ENCODE results near the gene CD74. TPM values are rescaled to one million over a fixed set of nuclear protein-coding genes. Genes with fewer than 3 reads are reported as not detected.

CD74 gene
- total and polyA plus RNA-seq, 4 donors: 176 to 327 (median 257) TPM

GRCh38 chr5:150394912-150395687 is 17.6 kb downstream of the CD74 start:
- no peak overlapping the region for H3K4me3 ChIP-seq (ENCODE audit: low read depth in 1 of 3, low read length in 3 of 3)
- no peaks in the 10 kb centered on the region for H3K4me1 ChIP-seq (ENCODE audit: control insufficient read depth in 4 of 4, insufficient read depth in 4 of 4, low read length in 3 of 4)
- WGBS: 90% methylated on average over 13 of the region's 13 CpGs
- H3K9ac ChIP-seq (ENCODE audit: low read depth in 1 of 2, low read length in 2 of 2): no peak overlapping the region
- no peak overlapping the region for H3K27ac ChIP-seq (ENCODE audit: low read depth in 1 of 2, low read length in 2 of 2)
- no peaks in the 10 kb centered on the region for H3K27me3 ChIP-seq (ENCODE audit: control insufficient read depth in 4 of 4, insufficient read depth in 4 of 4, low read length in 3 of 4)
- H3K36me3 ChIP-seq (ENCODE audit: control insufficient read depth in 4 of 4, insufficient read depth in 3 of 4, low read depth in 1 of 4, low read length in 3 of 4): peaks cover 15 to 66% (median 32%) of the 10 kb centered on the region in 4 donors
- H3K9me3 ChIP-seq (ENCODE audit: control insufficient read depth in 4 of 4, low read length in 3 of 4): no peaks in the 10 kb centered on the region
- DNase-seq (ENCODE audit: low spot score): no peak
- TF ChIP-seq RAD21 (IDR thresholded peaks at IDR 0.05) (peak in 1 of 2 donors; percentile 32), ZBTB33 (IDR thresholded peaks at IDR 0.05) (no peak), YY1 (IDR thresholded peaks at IDR 0.05) (no peak)

- Histone ChIP-seq H3K27ac (ENCODE audit: low read depth in 1 of 2, low read length in 2 of 2) (no peak overlapping the region), H3K4me1 (ENCODE audit: control insufficient read depth in 4 of 4, insufficient read depth in 4 of 4, low read length in 3 of 4) (no peaks in the 10 kb centered on the region), H3K9ac (ENCODE audit: low read depth in 1 of 2, low read length in 2 of 2) (no peak overlapping the region), H3K9me3 (ENCODE audit: control insufficient read depth in 4 of 4, low read length in 3 of 4) (no peaks in the 10 kb centered on the region), H3K36me3 (ENCODE audit: control insufficient read depth in 4 of 4, insufficient read depth in 3 of 4, low read depth in 1 of 4, low read length in 3 of 4) (peaks cover 15 to 70% (median 33%) of the 10 kb centered on the region in 4 donors), H3K27me3 (ENCODE audit: control insufficient read depth in 4 of 4, insufficient read depth in 4 of 4, low read length in 3 of 4) (no peaks in the 10 kb centered on the region), H3K4me3 (ENCODE audit: low read depth in 1 of 3, low read length in 3 of 3) (no peak overlapping the region)
- TF ChIP-seq RXRA (IDR thresholded peaks at IDR 0.05) (no peak), JUND (IDR thresholded peaks at IDR 0.05) (no peak), FOXA1 (IDR thresholded peaks at IDR 0.05) (no peak), YY1 (IDR thresholded peaks at IDR 0.05) (no peak), ATF3 (IDR thresholded peaks at IDR 0.05) (no peak)
- WGBS: 89% methylated on average over 3 of the region's 3 CpGs
- no peak for DNase-seq (ENCODE audit: low spot score)
These were observed 18.6 kb downstream of the CD74 start for GRCh38 chr5:150394131-150394530.

GRCh38 chr5:150393096-150393645 is 19.5 kb downstream of the CD74 start:
- DNase-seq (ENCODE audit: low spot score): no peak
- H3K4me1 ChIP-seq (ENCODE audit: control insufficient read depth in 4 of 4, insufficient read depth in 4 of 4, low read length in 3 of 4): no peaks in the 10 kb centered on the region
- WGBS: 94% methylated on average over 3 of the region's 3 CpGs
- H3K27ac ChIP-seq (ENCODE audit: low read depth in 1 of 2, low read length in 2 of 2): no peak overlapping the region
- no peak overlapping the region for H3K4me3 ChIP-seq (ENCODE audit: low read depth in 1 of 3, low read length in 3 of 3)
- peaks cover 15 to 70% (median 32%) of the 10 kb centered on the region in 4 donors for H3K36me3 ChIP-seq (ENCODE audit: control insufficient read depth in 4 of 4, insufficient read depth in 3 of 4, low read depth in 1 of 4, low read length in 3 of 4)
- no peaks in the 10 kb centered on the region for H3K27me3 ChIP-seq (ENCODE audit: control insufficient read depth in 4 of 4, insufficient read depth in 4 of 4, low read length in 3 of 4)
- H3K9me3 ChIP-seq (ENCODE audit: control insufficient read depth in 4 of 4, low read length in 3 of 4): no peaks in the 10 kb centered on the region
- H3K9ac ChIP-seq (ENCODE audit: low read depth in 1 of 2, low read length in 2 of 2): no peak overlapping the region
- no peak for TF ChIP-seq SP1 (IDR thresholded peaks at IDR 0.05)
- no peak for TF ChIP-seq NR2F2 (IDR thresholded peaks at IDR 0.05)
- TF ChIP-seq HNF4G (IDR thresholded peaks at IDR 0.05): no peak
- TF ChIP-seq EGR1 (IDR thresholded peaks at IDR 0.05; ENCODE audit: low read depth in 2 of 2): no peak
- TF ChIP-seq MAX (IDR thresholded peaks at IDR 0.05): no peak
- TF ChIP-seq RXRA (IDR thresholded peaks at IDR 0.05): no peak
- TF ChIP-seq TAF1 (conservative IDR thresholded peaks at IDR 0.05): no peak
- no peak for TF ChIP-seq YY1 (IDR thresholded peaks at IDR 0.05)
- no peak for TF ChIP-seq HNF4A (conservative IDR thresholded peaks at IDR 0.05)
- TF ChIP-seq FOXA2 (IDR thresholded peaks at IDR 0.05): no peak
- no peak for TF ChIP-seq ATF3 (IDR thresholded peaks at IDR 0.05)
- TF ChIP-seq ZBTB33 (IDR thresholded peaks at IDR 0.05): no peak
- TF ChIP-seq FOXA1 (IDR thresholded peaks at IDR 0.05): no peak
- no peak for TF ChIP-seq GABPA (IDR thresholded peaks at IDR 0.05 in 1 of 2, conservative IDR thresholded peaks at IDR 0.05 in 1 of 2)
- TF ChIP-seq JUND (IDR thresholded peaks at IDR 0.05): no peak
- TF ChIP-seq RAD21 (IDR thresholded peaks at IDR 0.05): no peak
- TF ChIP-seq CTCF (IDR thresholded peaks at IDR 0.05; ENCODE audit: low read depth, low read length, missing input control): no peak
